ENCODE measurements around the gene APOE. TPM values are rescaled to one million over a fixed set of nuclear protein-coding genes. Genes with fewer than 3 reads are reported as not detected.
A peak's percentile ranks its signal among the peaks of the same experiment; 100 is the strongest.

The APOE gene
- total and polyA plus RNA-seq, 2 of the 13 experiments (the other 11 are each of a cell fraction or from before 2014, with no cell fraction given) = 1,328 to 1,470 TPM

- TF ChIP-seq SNAPC4 (CRISPR knock-in tag; IDR thresholded peaks at IDR 0.05) (peak; percentile 51), ZNF552 (CRISPR knock-in tag; IDR thresholded peaks at IDR 0.05; ENCODE audit: borderline replicate concordance) (no peak; the same call in 1 of the 2 replicates), ZNF431 (CRISPR knock-in tag; IDR thresholded peaks at IDR 0.05; ENCODE audit: borderline replicate concordance, low read depth) (peak; percentile 92), DZIP1 (CRISPR knock-in tag; IDR thresholded peaks at IDR 0.05) (peak; percentile 96), IRF2 (CRISPR knock-in tag; IDR thresholded peaks at IDR 0.05) (peak; percentile 97), FOXO4 (CRISPR knock-in tag; conservative IDR thresholded peaks at IDR 0.05) (no peak), SYNCRIP (IDR thresholded peaks at IDR 0.05; ENCODE audit: insufficient read depth, low read depth, low read length) (no peak), CHD4 (IDR thresholded peaks at IDR 0.05; ENCODE audit: borderline replicate concordance, low read length) (peak; percentile 53; the same call in 1 of the 2 replicates), PRDM15 (CRISPR knock-in tag; IDR thresholded peaks at IDR 0.05) (0 out of 2 replicates have a peak, but pooled peaks have one; percentile 28), CENPBD1 (CRISPR knock-in tag; IDR thresholded peaks at IDR 0.05; ENCODE audit: borderline replicate concordance, low read depth) (no peak), ZBTB1 (CRISPR knock-in tag; IDR thresholded peaks at IDR 0.05; ENCODE audit: borderline replicate concordance) (no peak), ZNF484 (CRISPR knock-in tag; IDR thresholded peaks at IDR 0.05; ENCODE audit: borderline replicate concordance, low read depth) (no peak), CEBPB (IDR thresholded peaks at IDR 0.05; ENCODE audit: borderline replicate concordance, low read depth, low read length) (peak; percentile 99)
Observed at GRCh38 chr19:44925114-44925891, 19.7 kb downstream of the APOE start (continued).

All from HepG2 (cell line).